ENCODE data around the gene SDHC. TPM values are rescaled to one million over a fixed set of nuclear protein-coding genes. Genes with fewer than 3 reads are reported as not detected.

SDHC gene
- total RNA-seq, 2 donors from 2014 or later = 37.8 to 151 TPM

Other genes with a start within 250 kb of the SDHC start
- 1 to 10 TPM; 1.4 to 4.6 TPM for gene ARHGAP30, start 244.5 kb upstream of the SDHC start, total RNA-seq
- gene NECTIN4, start 224.8 kb upstream of the SDHC start, total RNA-seq = under 1 TPM in 1 of 2 donors, not detected in 1; 0.75 TPM
- gene KLHDC9, start 216.0 kb upstream of the SDHC start, total RNA-seq = 1 to 10 TPM; 2.9 to 7.8 TPM
- 10 to 100 TPM; 39.9 to 42.2 TPM for gene PFDN2, start 196.3 kb upstream of the SDHC start, total RNA-seq
- gene NIT1, start 196.3 kb upstream of the SDHC start, total RNA-seq = 10 to 100 TPM; 19.1 to 26.0 TPM
- gene DEDD, start 181.7 kb upstream of the SDHC start, total RNA-seq = 10 to 100 TPM; 21.8 to 28.9 TPM
- 10 to 100 TPM; 53.0 to 77.4 TPM for gene UFC1, start 160.4 kb upstream of the SDHC start, total RNA-seq
- 10 to 100 TPM; 13.5 to 14.4 TPM for gene USP21, start 154.9 kb upstream of the SDHC start, total RNA-seq
- gene PPOX, start 148.0 kb upstream of the SDHC start, total RNA-seq = 1 to 10 TPM; 8.3 to 9.6 TPM
- 10 to 100 TPM; 24.3 to 32.7 TPM for gene B4GALT3, start 136.9 kb upstream of the SDHC start, total RNA-seq
- 10 to 100 TPM; 12.6 to 19.5 TPM for gene ADAMTS4, start 115.3 kb upstream of the SDHC start, total RNA-seq
- gene NDUFS2, start 112.0 kb upstream of the SDHC start, total RNA-seq = 100 to 1,000 TPM; 148 to 311 TPM
- gene FCER1G, start 99.1 kb upstream of the SDHC start, total RNA-seq = 10 to 100 TPM; 16.8 to 77.8 TPM
- gene APOA2, start 90.8 kb upstream of the SDHC start, total RNA-seq = not detected
- gene TOMM40L, start 88.3 kb upstream of the SDHC start, total RNA-seq = 10 to 100 TPM; 23.9 to 35.3 TPM
- not detected for gene NR1I3, start 76.2 kb upstream of the SDHC start, total RNA-seq
- under 1 TPM in 1 of 2 donors, not detected in 1; 0.59 TPM for gene PCP4L1, start 55.6 kb upstream of the SDHC start, total RNA-seq
- gene MPZ, start 4.4 kb upstream of the SDHC start, total RNA-seq = 1 to 10 TPM; 1.7 to 5.1 TPM
- not detected for gene CFAP126, start 53.5 kb downstream of the SDHC start, total RNA-seq
- 10 to 100 TPM in 1 of 2 donors, 1 to 10 TPM in 1; 9.5 to 45.7 TPM for gene FCGR2A, start 191.1 kb downstream of the SDHC start, total RNA-seq
- 1 to 10 TPM in 1 of 2 donors, under 1 TPM in 1; 0.48 to 1.3 TPM for gene HSPA6, start 210.2 kb downstream of the SDHC start, total RNA-seq
- 10 to 100 TPM in 1 of 2 donors, 1 to 10 TPM in 1; 2.9 to 39.1 TPM for gene FCGR3A, start 235.4 kb downstream of the SDHC start, total RNA-seq